ENCODE results near the gene SORCS1.

DNA sequence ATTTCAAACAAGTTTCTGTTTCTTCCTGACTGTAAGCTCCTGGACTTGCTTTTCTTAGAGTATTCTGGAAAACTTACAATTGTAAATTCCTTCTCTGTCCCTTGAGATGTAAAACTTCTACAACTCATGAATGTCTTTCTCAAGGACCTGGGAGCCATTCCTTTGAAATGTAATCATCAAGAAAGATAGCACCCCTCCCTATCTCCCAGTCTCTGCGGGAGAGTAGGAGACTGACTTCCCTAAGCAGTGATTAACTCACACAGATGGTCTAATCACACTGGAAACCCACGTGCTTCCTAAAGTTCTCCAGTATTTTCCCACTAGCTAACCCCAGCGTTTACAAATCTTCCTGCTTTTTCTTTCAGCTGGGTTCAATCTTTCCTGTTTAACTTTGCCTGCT is 549.4 kb downstream of the SORCS1 start:
- TF ChIP-seq, protein P1, sequence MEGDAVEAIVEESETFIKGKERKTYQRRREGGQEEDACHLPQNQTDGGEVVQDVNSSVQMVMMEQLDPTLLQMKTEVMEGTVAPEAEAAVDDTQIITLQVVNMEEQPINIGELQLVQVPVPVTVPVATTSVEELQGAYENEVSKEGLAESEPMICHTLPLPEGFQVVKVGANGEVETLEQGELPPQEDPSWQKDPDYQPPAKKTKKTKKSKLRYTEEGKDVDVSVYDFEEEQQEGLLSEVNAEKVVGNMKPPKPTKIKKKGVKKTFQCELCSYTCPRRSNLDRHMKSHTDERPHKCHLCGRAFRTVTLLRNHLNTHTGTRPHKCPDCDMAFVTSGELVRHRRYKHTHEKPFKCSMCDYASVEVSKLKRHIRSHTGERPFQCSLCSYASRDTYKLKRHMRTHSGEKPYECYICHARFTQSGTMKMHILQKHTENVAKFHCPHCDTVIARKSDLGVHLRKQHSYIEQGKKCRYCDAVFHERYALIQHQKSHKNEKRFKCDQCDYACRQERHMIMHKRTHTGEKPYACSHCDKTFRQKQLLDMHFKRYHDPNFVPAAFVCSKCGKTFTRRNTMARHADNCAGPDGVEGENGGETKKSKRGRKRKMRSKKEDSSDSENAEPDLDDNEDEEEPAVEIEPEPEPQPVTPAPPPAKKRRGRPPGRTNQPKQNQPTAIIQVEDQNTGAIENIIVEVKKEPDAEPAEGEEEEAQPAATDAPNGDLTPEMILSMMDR (IDR thresholded peaks at IDR 0.05; ENCODE audit: insufficient read depth, low read length, poor library complexity, severe bottlenecking): no peak
- no peak for TF ChIP-seq EZH2phosphoT487 (conservative IDR thresholded peaks at IDR 0.05; ENCODE audit: low read length)
